Tibial nerve (tissue), 4 donors: ENCODE measurements around the gene TSSK2. TPM values are rescaled to one million over a fixed set of nuclear protein-coding genes. Genes with fewer than 3 reads are reported as not detected.

Experiments
- DNase-seq, 2 donors: peaks; one replicate each; pipeline ENCODE4 v3.0.0-alpha.2; 2019; ENCODE audit warnings: low spot score in 2 of 2
- H3K27ac ChIP-seq, 4 donors: fragments of 200-600 bp; sonication (generic) in 3 of 4; one replicate each; pipeline ENCODE4 v1.5.1; 2017 to 2019; ENCODE audit warnings: mild to moderate bottlenecking in 1 of 4
- H3K27me3 ChIP-seq, 2 donors: fragments of 200-600 bp; sonication (generic) in 1 of 2; one replicate each; pipeline versions ENCODE4 v1.5.1 to v1.6.0; 2017 to 2019
- H3K36me3 ChIP-seq, 3 donors: fragments of 200-600 bp; sonication (generic); one replicate each; pipeline ENCODE4 v1.5.1; 2018 to 2019
- H3K4me1 ChIP-seq, 4 donors: fragments of 200-600 bp; sonication (generic) in 3 of 4; one replicate each; pipeline ENCODE4 v1.5.1; 2017 to 2019
- H3K4me3 ChIP-seq, 4 donors: fragments of 200-600 bp; sonication (generic) in 3 of 4; one replicate each; pipeline ENCODE4 v1.5.1; 2017 to 2019; ENCODE audit warnings: mild to moderate bottlenecking in 1 of 4, moderate library complexity in 1 of 4
- H3K9me3 ChIP-seq, 4 donors: fragments of 200-600 bp; sonication (generic) in 3 of 4; one replicate each; pipeline ENCODE4 v1.5.1; 2017 to 2019
- EP300 ChIP-seq, 2 donors: sonication (generic); formaldehyde crosslinking; IDR thresholded peaks; one replicate each; pipeline ENCODE4 v1.6.1; 2017; ENCODE audit warnings: antibody characterized with exemption in 2 of 2, mild to moderate bottlenecking in 1 of 2
- POLR2A ChIP-seq, 2 donors: fragments of 450-650 bp; IDR thresholded peaks; one replicate each; pipeline ENCODE4 v1.6.1; 2017; ENCODE audit warnings: antibody characterized with exemption in 2 of 2, mild to moderate bottlenecking in 2 of 2, moderate library complexity in 2 of 2
- WGBS, 2 donors: methylation state at CpG; one replicate each; pipeline ENCODE4 v1.1.5; 2018; 5-methylcytosine and 5-hydroxymethylcytosine counted together
- total RNA-seq, 4 donors: library from RNA; depleted of rRNA; stranded (reverse); fragments of >200 nt; gene quantifications; one replicate each; pipeline ENCODE4 v1.1.0, GENCODE V29; 2016
- TF ChIP-seq, protein P1 (sequence below), 5 experiments: fragments of 200-600 bp in 3 of 5; fragments of 450-650 bp in 2 of 5; sonication (generic) in 3 of 5; IDR thresholded peaks; one replicate each; pipeline ENCODE4 v1.5.1; 2016 to 2019; ENCODE audit warnings: antibody characterized with exemption in 5 of 5, mild to moderate bottlenecking in 3 of 5, moderate library complexity in 2 of 5

The TSSK2 gene
- total RNA-seq, 4 donors from 2014 or later = 0.30 TPM; not detected in 3

DNA sequence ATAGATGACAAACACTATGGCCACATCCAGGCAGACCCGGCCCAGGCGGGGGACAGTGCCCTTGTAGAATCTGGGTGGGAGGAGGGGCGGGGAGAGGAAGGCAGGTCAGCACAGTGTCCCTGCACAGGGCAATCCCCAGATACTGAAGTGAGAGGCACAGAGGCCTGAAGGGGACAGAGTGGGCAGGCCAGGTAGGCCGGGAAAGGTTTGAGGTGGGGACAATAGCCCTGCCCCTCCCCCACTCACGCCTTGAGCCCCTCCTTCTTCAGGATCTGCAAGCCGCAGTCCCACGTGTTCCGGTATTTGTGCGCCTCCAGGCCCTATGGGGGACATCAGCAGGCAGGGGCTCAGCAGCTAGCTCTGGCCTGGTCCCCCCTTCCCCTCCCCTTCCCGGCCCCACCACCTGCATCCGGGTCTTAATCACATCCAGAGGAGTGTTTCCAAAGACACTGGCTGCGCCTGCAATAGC, 45.1 kb downstream of the TSSK2 start:
- no peak for DNase-seq
- Histone ChIP-seq H3K9me3 (no peaks in the 10 kb centered on the region), H3K4me1 (peaks cover 0 to 72% (median 39%) of the 10 kb centered on the region in 4 donors), H3K27ac (peak overlapping the region in 2 of 4 donors; percentile 23 to 76), H3K36me3 (peaks cover 0 to 17% (median 0%) of the 10 kb centered on the region in 3 donors), H3K4me3 (no peak overlapping the region), H3K27me3 (no peaks in the 10 kb centered on the region)
- WGBS, 2 donors = 58 to 75% methylated on average over 12 of the region's 12 CpGs
- TF ChIP-seq EP300 (IDR thresholded peaks at IDR 0.05) = no peak
- TF ChIP-seq POLR2A (IDR thresholded peaks at IDR 0.05) = no peak
- TF ChIP-seq, protein P1, sequence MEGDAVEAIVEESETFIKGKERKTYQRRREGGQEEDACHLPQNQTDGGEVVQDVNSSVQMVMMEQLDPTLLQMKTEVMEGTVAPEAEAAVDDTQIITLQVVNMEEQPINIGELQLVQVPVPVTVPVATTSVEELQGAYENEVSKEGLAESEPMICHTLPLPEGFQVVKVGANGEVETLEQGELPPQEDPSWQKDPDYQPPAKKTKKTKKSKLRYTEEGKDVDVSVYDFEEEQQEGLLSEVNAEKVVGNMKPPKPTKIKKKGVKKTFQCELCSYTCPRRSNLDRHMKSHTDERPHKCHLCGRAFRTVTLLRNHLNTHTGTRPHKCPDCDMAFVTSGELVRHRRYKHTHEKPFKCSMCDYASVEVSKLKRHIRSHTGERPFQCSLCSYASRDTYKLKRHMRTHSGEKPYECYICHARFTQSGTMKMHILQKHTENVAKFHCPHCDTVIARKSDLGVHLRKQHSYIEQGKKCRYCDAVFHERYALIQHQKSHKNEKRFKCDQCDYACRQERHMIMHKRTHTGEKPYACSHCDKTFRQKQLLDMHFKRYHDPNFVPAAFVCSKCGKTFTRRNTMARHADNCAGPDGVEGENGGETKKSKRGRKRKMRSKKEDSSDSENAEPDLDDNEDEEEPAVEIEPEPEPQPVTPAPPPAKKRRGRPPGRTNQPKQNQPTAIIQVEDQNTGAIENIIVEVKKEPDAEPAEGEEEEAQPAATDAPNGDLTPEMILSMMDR (IDR thresholded peaks at IDR 0.05) = no peak

DNA sequence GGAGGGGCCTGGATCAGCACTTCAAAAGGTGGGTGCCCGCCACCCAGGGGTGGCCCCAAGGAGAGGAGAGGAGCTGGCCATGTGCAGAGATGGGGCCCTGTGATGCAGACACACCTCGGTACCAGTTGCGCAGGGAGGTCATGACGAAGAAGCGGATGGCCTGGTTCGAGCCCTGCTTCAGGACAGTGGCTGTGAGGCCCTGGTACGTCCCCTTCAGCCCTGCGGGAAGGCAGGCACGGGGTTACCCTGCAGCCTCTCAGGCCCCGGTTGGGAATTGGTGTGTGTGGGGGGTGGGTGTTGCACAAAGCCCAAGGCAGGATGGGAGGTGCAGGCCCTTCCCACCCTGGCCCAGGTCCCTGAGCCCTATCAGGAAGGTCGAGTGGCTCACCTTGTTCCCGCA, 45.6 kb downstream of the TSSK2 start:
- Histone ChIP-seq H3K4me3 (no peak overlapping the region), H3K27ac (peak overlapping the region; percentile 76 to 96 (median 89)), H3K9me3 (no peaks in the 10 kb centered on the region), H3K27me3 (no peaks in the 10 kb centered on the region), H3K36me3 (peaks cover 0 to 17% (median 0%) of the 10 kb centered on the region in 3 donors), H3K4me1 (peaks cover 0 to 72% (median 39%) of the 10 kb centered on the region in 4 donors)
- DNase-seq = no peak
- TF ChIP-seq, protein P1 (IDR thresholded peaks at IDR 0.05) = no peak
- TF ChIP-seq POLR2A (IDR thresholded peaks at IDR 0.05) = no peak
- 76 to 86% methylated on average over 12 of the region's 12 CpGs for WGBS, 2 donors

DNA sequence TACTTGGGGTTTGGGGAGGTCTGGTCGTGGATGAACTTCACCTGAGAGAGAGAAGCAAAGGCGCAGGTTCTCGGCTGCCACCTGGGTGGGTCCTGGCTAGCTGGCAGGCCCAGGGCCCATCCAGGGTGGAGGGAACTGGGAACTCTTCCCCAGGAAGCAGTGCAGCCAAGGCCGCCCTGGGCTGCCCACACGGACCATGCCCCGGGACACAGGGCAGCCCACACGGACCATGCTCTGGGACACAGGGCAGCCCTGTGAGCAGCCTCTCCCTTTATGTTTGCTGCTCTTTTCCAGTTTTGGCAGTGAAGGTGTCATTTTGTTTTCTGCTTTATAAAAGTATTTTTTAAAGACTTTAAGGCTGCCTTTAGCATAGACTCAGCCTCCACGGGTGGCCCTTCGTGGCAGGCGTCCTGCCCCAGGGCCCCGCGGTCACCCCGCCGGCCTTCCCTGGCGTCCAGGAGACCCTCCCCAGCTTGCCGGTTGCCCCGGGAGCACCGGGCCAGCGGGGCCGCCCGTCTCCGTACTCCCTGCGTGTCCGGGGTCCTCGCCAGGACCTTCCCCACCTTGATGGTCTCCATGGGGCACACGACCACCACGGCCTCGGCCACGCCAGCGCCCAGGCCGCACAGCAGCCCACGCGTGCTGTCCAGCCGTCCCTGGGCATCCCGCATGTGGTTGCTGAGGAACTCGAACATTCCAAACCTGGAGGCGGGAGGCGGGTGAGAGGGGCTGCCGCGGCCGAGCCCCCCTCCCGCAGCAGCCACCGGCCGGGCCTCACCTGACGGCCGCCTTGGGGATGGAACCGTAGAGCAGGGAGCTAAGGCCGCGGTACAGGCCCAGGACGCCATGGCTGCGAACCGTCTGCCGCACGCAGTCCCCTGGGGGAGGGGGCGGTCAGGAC, 46.3 kb downstream of the TSSK2 start:
- Histone ChIP-seq H3K9me3 (no peaks in the 10 kb centered on the region), H3K27ac (peak overlapping the region; percentile 76 to 96 (median 89)), H3K4me3 (peak overlapping the region; percentile 56 to 99 (median 76)), H3K36me3 (peaks cover 0 to 17% (median 0%) of the 10 kb centered on the region in 3 donors), H3K27me3 (no peaks in the 10 kb centered on the region), H3K4me1 (peaks cover 0 to 66% (median 34%) of the 10 kb centered on the region in 4 donors)
- no peak for DNase-seq
- WGBS, 2 donors = 24 to 33% methylated on average over 40 to 41 of the region's 55 CpGs
- TF ChIP-seq, protein P1 (IDR thresholded peaks at IDR 0.05) = no peak
- TF ChIP-seq POLR2A (IDR thresholded peaks at IDR 0.05) (no peak), EP300 (IDR thresholded peaks at IDR 0.05) (no peak)

DNA sequence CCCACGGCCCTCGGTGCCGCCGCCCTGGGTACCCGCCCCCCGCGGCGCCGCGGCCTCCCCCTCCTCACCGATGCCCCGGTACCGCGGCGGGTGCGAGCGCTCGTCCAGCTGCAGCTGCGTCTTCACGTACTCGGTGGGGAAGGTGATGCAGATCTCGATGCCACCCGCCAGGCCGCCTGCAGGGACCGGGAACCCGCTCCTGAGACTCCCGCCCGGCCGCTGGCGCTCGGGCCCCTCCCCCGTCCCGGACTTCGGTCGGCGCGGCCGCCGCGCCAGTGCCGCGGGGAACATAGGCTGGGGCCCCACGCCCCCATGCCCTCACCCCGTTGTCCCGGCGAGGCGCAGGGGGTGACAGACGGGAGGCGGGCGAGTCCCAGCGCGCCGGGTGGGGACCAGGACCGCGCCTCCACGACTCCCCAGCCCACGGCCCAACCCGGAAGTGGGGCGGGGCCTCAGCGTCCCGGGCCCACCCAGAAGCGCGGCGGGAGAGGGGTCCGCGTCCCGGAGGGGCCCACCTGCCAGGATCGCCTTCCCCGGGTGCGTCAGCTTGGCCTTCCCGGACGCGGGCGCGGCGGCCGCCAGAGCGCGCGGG, 47.1 kb downstream of the TSSK2 start:
- TF ChIP-seq, protein P1 (IDR thresholded peaks at IDR 0.05) = no peak
- TF ChIP-seq EP300 (IDR thresholded peaks at IDR 0.05) = no peak
- TF ChIP-seq POLR2A (IDR thresholded peaks at IDR 0.05) = no peak
- peaks cover 0 to 59% (median 28%) of the 10 kb centered on the region in 4 donors for H3K4me1 ChIP-seq
- DNase-seq = no peak
- WGBS, 2 donors = 0% methylated on average over 4 of the region's 80 CpGs; no CpG with 5 or more reads in 1 of the 2 donors
- H3K27ac ChIP-seq = peak overlapping the region; percentile 76 to 96 (median 89)
- peaks cover 0 to 19% (median 0%) of the 10 kb centered on the region in 3 donors for H3K36me3 ChIP-seq
- no peaks in the 10 kb centered on the region for H3K27me3 ChIP-seq
- H3K9me3 ChIP-seq = no peaks in the 10 kb centered on the region
- peak overlapping the region; percentile 56 to 99 (median 76) for H3K4me3 ChIP-seq
